MM.1S (cell line): Measurements from ENCODE around the gene SMPDL3B.

Source experiments
- EZH2 ChIP-seq: fragments of 300-600 bp; sonication (generic); optimal IDR thresholded peaks from 2 replicates; pipeline ENCODE3; 2017; ENCODE audit warnings: low read depth, mild to moderate bottlenecking, antibody characterized with exemption, low read length, mixed read lengths
- TF ChIP-seq, protein P1 (sequence below): fragments of 300-600 bp; sonication (generic); IDR thresholded peaks from 2 replicates; pipeline ENCODE4 v1.5.1; 2016; ENCODE audit warnings: antibody characterized with exemption, low read length, mixed read lengths

DNA sequence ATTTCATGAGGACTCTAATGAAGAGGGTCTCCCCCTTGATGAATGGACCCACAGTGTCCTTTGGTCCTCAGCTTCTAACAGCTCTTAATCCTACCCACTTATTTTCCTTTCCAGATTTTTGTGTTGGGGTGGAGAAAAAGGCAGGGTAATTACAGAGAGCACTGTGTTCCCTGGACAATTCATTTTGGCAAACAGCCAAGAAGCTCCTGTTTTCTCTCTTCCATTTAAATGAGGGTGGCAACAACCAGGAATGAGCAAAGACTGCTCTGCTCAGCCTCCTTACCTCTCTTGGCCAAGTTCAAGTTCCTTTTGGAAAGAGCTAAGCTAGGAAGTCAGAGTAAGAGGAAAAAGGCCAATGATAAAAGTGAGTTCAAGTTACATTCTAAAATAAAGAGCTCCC lies 36.9 kb downstream of the SMPDL3B start:
- TF ChIP-seq, protein P1, sequence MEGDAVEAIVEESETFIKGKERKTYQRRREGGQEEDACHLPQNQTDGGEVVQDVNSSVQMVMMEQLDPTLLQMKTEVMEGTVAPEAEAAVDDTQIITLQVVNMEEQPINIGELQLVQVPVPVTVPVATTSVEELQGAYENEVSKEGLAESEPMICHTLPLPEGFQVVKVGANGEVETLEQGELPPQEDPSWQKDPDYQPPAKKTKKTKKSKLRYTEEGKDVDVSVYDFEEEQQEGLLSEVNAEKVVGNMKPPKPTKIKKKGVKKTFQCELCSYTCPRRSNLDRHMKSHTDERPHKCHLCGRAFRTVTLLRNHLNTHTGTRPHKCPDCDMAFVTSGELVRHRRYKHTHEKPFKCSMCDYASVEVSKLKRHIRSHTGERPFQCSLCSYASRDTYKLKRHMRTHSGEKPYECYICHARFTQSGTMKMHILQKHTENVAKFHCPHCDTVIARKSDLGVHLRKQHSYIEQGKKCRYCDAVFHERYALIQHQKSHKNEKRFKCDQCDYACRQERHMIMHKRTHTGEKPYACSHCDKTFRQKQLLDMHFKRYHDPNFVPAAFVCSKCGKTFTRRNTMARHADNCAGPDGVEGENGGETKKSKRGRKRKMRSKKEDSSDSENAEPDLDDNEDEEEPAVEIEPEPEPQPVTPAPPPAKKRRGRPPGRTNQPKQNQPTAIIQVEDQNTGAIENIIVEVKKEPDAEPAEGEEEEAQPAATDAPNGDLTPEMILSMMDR, result no peak
- TF ChIP-seq EZH2, result no peak
